Measurements from ENCODE around the gene ASB2. TPM values are rescaled to one million over a fixed set of nuclear protein-coding genes. Genes with fewer than 3 reads are reported as not detected.
A peak's percentile ranks its signal among the peaks of the same experiment; 100 is the strongest.

ASB2 gene
- total RNA-seq, 1 donor from 2014 or later: not detected

- no peak for DNase-seq
Observed at GRCh38 chr14:93902619-93903307, 73.6 kb downstream of the ASB2 start.

- no peak for DNase-seq
Observed at GRCh38 chr14:93901813-93902212, 74.6 kb downstream of the ASB2 start.

DNA sequence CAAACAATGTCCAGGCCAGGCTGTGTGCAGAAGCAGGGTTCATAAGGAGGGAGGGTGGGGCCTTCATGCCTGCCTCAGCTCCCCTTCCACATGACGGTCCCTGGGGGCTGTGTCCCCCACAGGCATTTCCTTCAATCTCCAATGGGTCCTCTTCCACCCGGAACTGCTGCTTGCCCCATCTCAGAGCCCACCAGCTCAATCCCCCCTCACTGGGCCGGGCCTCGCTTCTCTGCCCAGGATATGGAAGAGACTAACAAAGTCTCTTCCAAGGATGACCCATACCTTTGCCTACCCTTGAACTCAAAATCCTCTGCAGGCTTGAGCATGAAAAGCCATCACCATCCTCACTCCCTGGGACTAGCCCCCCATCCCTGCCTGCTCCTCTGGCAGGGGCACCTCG lies 77.6 kb downstream of the ASB2 start:
- no peak for DNase-seq

GRCh38 chr14:93898081-93898611 lies 78.2 kb downstream of the ASB2 start:
- DNase-seq: no peak

- DNase-seq: no peak
Observed at GRCh38 chr14:93897476-93897845, 78.9 kb downstream of the ASB2 start.

GRCh38 chr14:93895023-93895604 lies 81.3 kb downstream of the ASB2 start:
- DNase-seq: no peak

- no peak for DNase-seq
Observed at GRCh38 chr14:93893661-93894261, 82.6 kb downstream of the ASB2 start.

- DNase-seq: peak; percentile 28
Observed at GRCh38 chr14:93892923-93893558, 83.3 kb downstream of the ASB2 start.

DNA sequence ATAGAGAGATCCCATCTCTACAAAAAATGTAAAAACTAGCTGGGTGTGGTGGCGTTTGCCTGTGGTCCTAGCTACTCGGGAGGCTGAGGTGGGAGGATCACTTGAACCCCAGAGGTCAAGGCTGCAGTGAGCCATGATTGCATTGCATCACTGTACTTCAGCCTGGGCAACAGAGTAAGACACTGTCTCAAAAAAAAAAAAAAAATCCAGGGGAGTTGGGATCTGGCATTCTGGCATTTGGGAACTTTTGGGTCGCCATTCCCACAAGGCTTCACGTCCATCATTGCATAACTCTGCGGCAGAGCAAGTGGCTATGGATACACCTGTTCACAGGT lies 83.9 kb downstream of the ASB2 start:
- no peak for DNase-seq

- DNase-seq: no peak
Observed at GRCh38 chr14:93891756-93892504, 84.4 kb downstream of the ASB2 start.

- no peak for DNase-seq
Observed at GRCh38 chr14:93889739-93890483, 86.5 kb downstream of the ASB2 start.

DNA sequence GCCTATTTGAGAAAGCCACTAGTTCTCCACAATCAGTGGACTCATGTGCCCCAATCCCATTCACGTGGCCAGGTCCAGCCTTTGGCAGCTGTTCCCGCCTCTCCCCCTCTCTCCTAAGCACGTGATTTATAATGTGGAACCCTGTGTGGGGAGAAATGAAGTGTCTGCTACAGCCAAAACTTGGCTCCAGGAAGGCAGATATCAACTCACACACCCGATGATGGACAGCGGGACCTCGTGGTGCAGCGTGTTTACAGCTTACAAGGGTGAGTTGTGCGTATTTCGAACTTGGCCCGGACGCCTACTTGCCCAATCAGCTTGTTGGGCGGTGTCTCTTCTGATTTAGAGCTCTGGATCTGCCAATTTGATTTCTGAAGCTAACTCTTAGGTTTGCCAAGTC lies 87.4 kb downstream of the ASB2 start:
- DNase-seq: no peak

DNA sequence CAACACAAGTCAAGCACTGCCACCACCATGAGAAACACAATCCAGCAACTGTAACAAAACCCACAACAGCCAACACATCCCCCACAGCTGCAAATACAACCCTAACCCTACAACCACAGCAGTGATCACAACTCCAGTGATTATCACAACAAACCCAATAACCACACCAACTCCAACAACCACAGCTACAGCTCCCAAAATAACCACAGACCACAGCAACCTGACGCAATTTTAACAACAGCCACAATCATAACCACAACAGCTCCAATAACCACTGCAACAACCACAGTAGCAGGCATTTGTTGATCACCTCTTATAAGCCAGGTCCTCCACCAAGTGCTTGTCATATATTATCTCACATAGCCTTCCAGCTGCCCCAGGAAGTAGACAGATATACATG lies 91.4 kb downstream of the ASB2 start:
- DNase-seq: no peak

Small RNA genes lying within 50 kb of the gene (small RNA-seq; reads per million reads assigned to genes)
- gene MIR4506: not detected

Other genes with a start within 250 kb of the ASB2 start
- gene PRIMA1, start 188.1 kb downstream of the ASB2 start, total RNA-seq: not detected
- 3.0 TPM for gene FAM181A, start 49.2 kb downstream of the ASB2 start, total RNA-seq
- not detected for gene CCDC197, start 20.7 kb upstream of the ASB2 start, total RNA-seq
- 5.6 TPM for gene OTUB2, start 49.8 kb upstream of the ASB2 start, total RNA-seq
- gene DDX24, start 104.6 kb upstream of the ASB2 start, total RNA-seq: 110 TPM
- gene IFI27L1, start 104.7 kb upstream of the ASB2 start, total RNA-seq: 5.0 TPM
- gene IFI27, start 134.2 kb upstream of the ASB2 start, total RNA-seq: 12.2 TPM
- gene IFI27L2, start 153.0 kb upstream of the ASB2 start, total RNA-seq: 8.9 TPM
- 0.31 TPM for gene PPP4R4, start 197.8 kb upstream of the ASB2 start, total RNA-seq